LNCaP clone FGC (cell line): Measurements from ENCODE around the gene SYT7.
A peak's percentile ranks its signal among the peaks of the same experiment; 100 is the strongest.

Source experiments
- DNase-seq: peaks from one replicate; pipeline ENCODE4 v3.0.0-alpha.2; 2011; ENCODE audit warnings: low read depth
- H3K4me3 ChIP-seq: 2 replicates; pipeline ENCODE4 v1.5.1; 2011; ENCODE audit warnings: mild to moderate bottlenecking, low read depth, low read length, control low read depth
- CTCF ChIP-seq: IDR thresholded peaks from 2 replicates; pipeline ENCODE4 v1.5.1; 2012; ENCODE audit warnings: mild to moderate bottlenecking; ENCODE audit not compliant: control insufficient read depth, insufficient read depth; ENCODE audit errors: extremely low read depth

SYT7 gene

GRCh38 chr11:61626580-61627380 lies 45.9 kb upstream of the SYT7 start:
- peak; percentile 94 for DNase-seq
- peak; percentile 13; the same call in 1 of the 2 replicates for TF ChIP-seq CTCF
- H3K4me3 ChIP-seq: peak overlapping the region; percentile 30

GRCh38 chr11:61625525-61625924 lies 44.6 kb upstream of the SYT7 start:
- H3K4me3 ChIP-seq: no peak overlapping the region
- TF ChIP-seq CTCF: no peak
- DNase-seq: no peak

GRCh38 chr11:61621917-61622585 lies 41.2 kb upstream of the SYT7 start:
- no peak for DNase-seq
- no peak for TF ChIP-seq CTCF
- no peak overlapping the region for H3K4me3 ChIP-seq

- no peak overlapping the region for H3K4me3 ChIP-seq
- no peak for DNase-seq
- TF ChIP-seq CTCF: no peak
Measured at GRCh38 chr11:61619471-61620226, 38.8 kb upstream of the SYT7 start.

- no peak for TF ChIP-seq CTCF
- no peak overlapping the region for H3K4me3 ChIP-seq
- DNase-seq: no peak
Measured at GRCh38 chr11:61618978-61619377, 38.1 kb upstream of the SYT7 start.

- H3K4me3 ChIP-seq: no peak overlapping the region
- no peak for DNase-seq
- TF ChIP-seq CTCF: no peak
Measured at GRCh38 chr11:61617515-61617914, 36.6 kb upstream of the SYT7 start.
